CD4-positive, alpha-beta T cell treated with Interferon alpha-2 for 1 hour (primary cell): ENCODE results near the gene CAMTA1.
"Not testable (repeated sequence)": the region's sequence is repeated elsewhere in the genome, so short reads cannot be mapped to it uniquely, and the experiment has no call there.

ENCODE experiments used
- DNase-seq, 2 donors: peaks; one replicate each; pipeline ENCODE4 v3.0.0-alpha.2; 2020 to 2022

The CAMTA1 gene

GRCh38 chr1:6782151-6782550, 3.1 kb upstream of the CAMTA1 start:
- DNase-seq: no peak

- DNase-seq: no peak
Observed at GRCh38 chr1:6783221-6783620, 2.0 kb upstream of the CAMTA1 start.

GRCh38 chr1:6783936-6784559, 1.2 kb upstream of the CAMTA1 start:
- DNase-seq: no peak

GRCh38 chr1:6784560-6785317, 515 bp upstream of the CAMTA1 start:
- peak; percentile 100 for DNase-seq

GRCh38 chr1:6785728-6786505, 663 bp downstream of the CAMTA1 start:
- peak; percentile 30 to 67 for DNase-seq

DNA sequence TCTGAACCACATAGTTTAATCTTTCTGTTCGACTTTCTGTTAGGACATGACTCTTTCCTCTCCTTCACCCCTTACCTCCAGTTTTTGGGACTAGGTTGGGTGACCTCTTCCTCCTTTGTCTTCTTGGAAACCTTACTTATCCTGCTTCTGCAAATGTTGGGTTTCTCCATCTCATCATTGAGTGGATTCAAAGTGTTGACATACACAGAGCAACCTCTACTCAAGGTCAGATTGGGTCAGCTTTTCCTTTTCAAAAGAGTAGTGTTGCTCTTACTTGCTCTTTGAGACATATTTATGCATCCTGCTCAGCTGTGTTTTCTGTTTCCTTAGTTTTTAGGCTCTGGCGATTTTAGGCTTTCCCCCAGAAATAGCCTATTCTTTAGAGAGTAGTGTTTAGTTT, 3.7 kb downstream of the CAMTA1 start:
- no peak for DNase-seq

- no peak for DNase-seq
Observed at GRCh38 chr1:6790146-6790545, 4.9 kb downstream of the CAMTA1 start.

DNA sequence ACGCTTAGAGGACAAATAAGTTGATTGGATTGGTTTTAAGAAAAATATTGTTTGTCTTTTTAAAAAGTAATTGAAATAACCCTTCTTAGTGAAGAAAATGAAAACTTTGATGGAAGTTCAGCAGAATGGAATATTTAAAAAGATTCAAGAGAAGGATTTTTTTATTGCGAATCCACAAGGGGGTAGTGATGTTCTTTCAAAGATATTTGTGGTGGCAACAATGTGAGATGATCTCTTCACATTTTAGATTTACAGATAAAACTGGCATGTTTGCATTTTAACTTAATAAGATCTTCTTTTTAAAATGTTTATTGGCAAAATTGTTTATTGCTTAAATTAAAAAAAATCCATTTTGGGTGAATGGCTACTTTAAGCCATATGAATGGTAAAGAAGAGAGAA, 8.9 kb downstream of the CAMTA1 start:
- DNase-seq: peak in 1 of 2 donors; percentile 53

GRCh38 chr1:6795203-6795602, 9.9 kb downstream of the CAMTA1 start:
- DNase-seq: no peak

DNA sequence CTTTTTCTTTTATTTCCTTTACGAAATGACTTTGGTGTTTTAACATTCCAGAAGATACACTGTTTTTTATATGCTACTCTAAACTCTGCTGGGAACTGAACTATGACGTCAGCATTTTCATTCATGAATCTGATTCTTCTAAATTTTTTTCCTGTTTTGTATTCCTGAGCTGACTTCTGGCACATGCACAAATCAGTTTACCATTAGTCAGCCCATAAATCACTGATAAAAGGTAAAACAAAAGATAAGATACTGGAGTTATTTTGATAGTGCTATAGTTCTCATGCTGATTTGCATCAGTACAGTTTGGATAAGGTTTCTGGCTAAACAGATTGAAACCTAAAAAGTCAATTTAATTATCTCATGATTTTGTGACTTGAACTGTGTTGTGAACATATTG, 10.4 kb downstream of the CAMTA1 start:
- DNase-seq: no peak

DNA sequence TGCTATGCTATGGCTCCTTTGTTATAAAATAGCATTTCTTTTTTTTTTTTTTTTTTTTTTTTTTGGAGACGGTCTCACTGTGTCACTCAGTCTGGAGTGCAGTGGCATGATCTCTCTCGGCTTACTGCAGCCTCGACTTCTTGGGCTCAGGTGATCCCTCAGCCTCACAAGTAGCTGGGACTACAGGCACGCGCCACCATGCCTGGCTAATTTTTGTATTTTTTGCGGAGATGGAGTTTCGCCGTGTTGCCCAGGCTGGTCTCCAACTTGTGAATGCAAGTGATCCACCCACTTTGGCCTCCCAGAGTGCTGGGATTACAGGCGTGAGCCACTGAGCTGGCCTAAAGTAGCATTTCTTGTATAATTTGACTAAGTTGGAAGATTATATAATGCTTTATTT, 10.8 kb downstream of the CAMTA1 start:
- DNase-seq: no peak

DNA sequence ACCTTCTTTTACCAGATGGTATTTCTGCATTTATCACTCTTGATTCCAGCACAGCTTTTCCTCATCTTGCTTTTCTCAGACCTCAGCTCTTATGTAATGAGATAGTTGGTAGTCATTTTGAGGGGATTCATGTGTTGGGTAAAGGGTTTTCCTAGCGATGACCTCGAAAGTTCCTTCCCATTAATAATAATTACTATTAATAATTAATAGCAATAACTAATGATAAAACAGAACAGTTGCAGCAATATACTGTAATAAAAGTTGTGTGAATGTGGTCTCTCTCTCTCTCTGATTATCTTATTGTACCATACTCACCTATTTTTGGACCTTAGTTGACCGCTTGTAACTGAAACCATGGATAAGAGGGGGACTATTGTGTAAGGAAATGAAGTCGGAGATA, 14.2 kb downstream of the CAMTA1 start:
- DNase-seq: no peak

DNA sequence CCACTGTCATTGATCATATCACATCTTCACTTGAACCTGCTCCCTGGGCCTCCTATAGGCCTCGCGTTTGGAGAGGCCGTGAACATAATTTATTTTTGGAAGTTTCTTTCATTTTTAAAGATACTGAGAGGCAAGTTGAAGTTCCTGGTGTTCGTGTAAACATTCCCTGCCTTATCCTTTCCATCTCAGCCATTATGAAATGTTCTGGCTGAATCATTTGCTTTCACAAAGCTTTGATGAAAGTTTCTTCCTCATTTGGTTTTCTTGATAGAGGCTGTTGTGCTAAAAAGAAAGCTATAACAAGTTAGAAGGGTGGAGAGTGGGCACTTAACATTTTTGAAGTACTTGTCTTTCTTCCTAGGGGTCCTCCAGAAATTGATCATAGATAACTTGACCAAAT, 15.5 kb downstream of the CAMTA1 start:
- no peak for DNase-seq

GRCh38 chr1:6801199-6801598, 15.9 kb downstream of the CAMTA1 start:
- no peak for DNase-seq

- no peak for DNase-seq
Observed at GRCh38 chr1:6801966-6802365, 16.7 kb downstream of the CAMTA1 start.

- no peak for DNase-seq
Observed at GRCh38 chr1:6802454-6802853, 17.2 kb downstream of the CAMTA1 start.

DNA sequence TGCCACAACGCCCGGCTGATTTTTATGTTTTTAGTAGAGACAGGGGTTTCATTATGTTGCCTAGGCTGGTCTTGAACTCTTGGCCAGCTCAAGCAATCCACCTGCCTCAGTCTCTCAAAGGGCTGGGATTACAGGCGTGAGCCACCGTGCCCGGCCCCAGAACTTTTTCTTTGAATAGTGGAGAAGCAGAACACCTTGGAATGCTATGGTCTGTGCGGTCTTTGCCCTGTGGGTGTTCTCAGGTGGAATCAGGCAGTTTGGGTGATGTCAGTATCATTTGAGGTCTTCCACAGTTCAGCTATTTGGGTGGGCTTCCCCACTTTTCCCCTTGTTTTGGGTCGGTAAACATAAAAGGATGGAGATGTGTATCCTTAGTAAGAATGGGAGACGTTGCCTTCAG, 17.6 kb downstream of the CAMTA1 start:
- DNase-seq: no peak

GRCh38 chr1:6803357-6803756, 18.1 kb downstream of the CAMTA1 start:
- no peak for DNase-seq

- no peak for DNase-seq
Observed at GRCh38 chr1:6805004-6805416, 19.8 kb downstream of the CAMTA1 start.

DNA sequence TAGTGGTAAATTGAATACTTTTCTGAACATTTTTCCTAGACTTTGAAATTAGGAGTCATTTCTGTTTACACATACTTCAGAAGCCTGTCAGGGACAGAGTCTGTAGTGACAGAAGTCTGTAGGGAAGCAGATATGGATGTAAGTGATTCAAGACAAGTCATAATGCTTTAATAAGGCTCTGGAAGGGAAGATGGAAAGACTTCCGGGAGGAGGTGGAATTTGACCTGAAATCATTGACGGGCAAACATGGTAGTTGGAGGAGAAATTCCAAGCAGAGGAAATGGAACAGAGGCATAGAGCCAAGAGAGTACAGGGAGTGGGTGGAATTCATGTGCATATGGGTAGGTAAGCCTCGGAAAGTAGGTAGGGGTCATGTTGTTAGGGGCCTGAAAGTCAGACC, 22.5 kb downstream of the CAMTA1 start:
- no peak for DNase-seq

DNA sequence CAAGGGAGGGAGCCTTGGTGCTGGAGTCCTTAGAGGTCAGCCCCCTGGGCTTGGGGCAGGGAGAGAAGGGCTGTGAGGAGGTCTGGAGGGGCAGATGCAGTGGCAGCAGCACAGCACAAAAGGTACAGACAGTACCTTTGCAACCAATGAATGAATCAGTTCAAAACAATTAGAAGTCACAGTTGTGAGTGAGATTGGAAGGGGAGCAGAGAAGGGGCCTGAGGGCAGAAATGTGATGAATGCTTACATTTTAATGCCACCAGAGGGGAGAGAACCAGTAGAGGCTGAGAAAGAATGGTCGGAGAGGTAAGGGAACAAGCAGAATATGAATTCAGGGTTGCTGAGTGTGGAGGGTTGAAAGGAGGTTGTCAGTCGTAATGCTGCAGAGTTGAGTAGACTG, 24.2 kb downstream of the CAMTA1 start:
- DNase-seq: no peak

DNA sequence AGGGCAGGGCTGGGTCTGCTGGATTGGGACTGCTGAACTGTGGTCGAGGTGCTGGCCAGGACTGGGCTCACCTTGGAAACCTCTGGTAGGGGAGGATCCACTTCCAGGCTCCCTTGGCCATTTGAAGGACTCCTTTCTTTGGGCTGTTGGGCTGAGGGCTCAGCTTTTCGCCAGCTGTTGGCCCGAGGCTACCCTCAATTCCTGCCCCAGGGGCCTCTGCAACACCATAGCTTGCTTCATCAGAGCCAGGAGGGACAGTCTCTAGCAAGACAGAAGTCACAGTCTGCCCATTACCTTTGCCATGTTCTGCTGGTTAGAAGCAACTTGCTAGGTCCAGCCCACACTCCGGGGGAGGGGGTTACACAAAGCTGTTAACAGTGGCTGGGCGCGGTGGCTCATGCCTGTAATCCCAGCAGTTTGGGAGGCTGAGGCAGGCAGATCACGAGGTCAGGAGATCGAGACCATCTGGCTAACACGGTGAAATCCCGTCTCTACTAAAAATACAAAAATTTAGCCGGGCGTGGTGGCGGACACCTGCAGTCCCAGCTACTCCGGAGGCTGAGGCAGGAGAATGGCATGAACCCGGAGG, 25.0 kb downstream of the CAMTA1 start:
- not testable (repeated sequence) for DNase-seq

- no peak for DNase-seq
Observed at GRCh38 chr1:6811583-6811982, 26.3 kb downstream of the CAMTA1 start.

DNA sequence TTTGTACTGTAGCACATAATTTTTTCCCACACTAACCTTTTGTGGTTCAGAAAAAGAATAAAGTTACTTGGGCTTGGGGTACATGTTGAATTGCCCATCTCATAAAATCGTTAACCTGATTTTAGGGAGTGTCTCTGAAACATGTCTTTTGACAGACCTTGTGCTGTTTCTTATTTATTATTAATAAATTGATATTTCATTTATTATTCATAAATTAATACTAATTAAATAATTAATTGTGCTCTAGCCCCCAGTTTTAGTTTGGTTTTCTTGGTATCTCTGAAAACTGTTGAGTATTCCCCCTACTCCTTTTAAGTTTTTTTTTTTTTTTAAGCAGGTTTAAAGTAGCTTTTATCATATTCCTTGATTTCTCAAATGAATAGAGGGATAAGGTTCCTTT, 27.9 kb downstream of the CAMTA1 start:
- DNase-seq: no peak
